ENCODE measurements around the gene PRPF4. TPM values are rescaled to one million over a fixed set of nuclear protein-coding genes. Genes with fewer than 3 reads are reported as not detected.

Gene PRPF4
- total and polyA plus RNA-seq, 9 of the 15 experiments (the other 6 are each of a cell fraction or from before 2014, with no cell fraction given), result 25.8 to 66.0 (median 39.8) TPM

- no peak for TF ChIP-seq RCOR1 (IDR thresholded peaks at IDR 0.05; ENCODE audit: borderline replicate concordance in 1 of 2, low read depth in 2 of 2, low read length in 2 of 2)
- TF ChIP-seq ZNF318 (IDR thresholded peaks at IDR 0.05; ENCODE audit: borderline replicate concordance in 1 of 2, low read depth in 1 of 2), result no peak
- TF ChIP-seq USF2 (CRISPR knock-in tag; IDR thresholded peaks at IDR 0.05), result no peak
- no peak for TF ChIP-seq ATF2 (CRISPR knock-in tag; IDR thresholded peaks at IDR 0.05)
- no peak for TF ChIP-seq RBBP5 (IDR thresholded peaks at IDR 0.05; ENCODE audit: borderline replicate concordance, insufficient read depth, low read length, poor library complexity, severe bottlenecking)
- TF ChIP-seq SREBF2 (CRISPR knock-in tag; IDR thresholded peaks at IDR 0.05), result no peak
- TF ChIP-seq CTCF (IDR thresholded peaks at IDR 0.05 in 2 of 3, conservative IDR thresholded peaks at IDR 0.05 in 1 of 3; ENCODE audit: insufficient read depth in 2 of 3, low read depth in 1 of 3, low read length in 3 of 3), result no peak
- no peak for TF ChIP-seq DACH1 (IDR thresholded peaks at IDR 0.05; ENCODE audit: partially characterized antibody)
- TF ChIP-seq GATAD2B (IDR thresholded peaks at IDR 0.05; ENCODE audit: borderline replicate concordance), result no peak
Measured at GRCh38 chr9:113244556-113244955, 30.9 kb upstream of the PRPF4 start (continued).

All from K562 (cell line).